Measurements from ENCODE around the gene NT5M. TPM values are rescaled to one million over a fixed set of nuclear protein-coding genes. Genes with fewer than 3 reads are reported as not detected.

The NT5M gene
- total RNA-seq, 1 donor from 2014 or later, result 5.9 TPM

GRCh38 chr17:17384291-17384615 lies 81.1 kb downstream of the NT5M start:
- peaks cover 20% of the 10 kb centered on the region for H3K4me1 Mint-ChIP-seq (ENCODE audit: unreplicated experiment)
- no peak overlapping the region for H3K4me3 Mint-ChIP-seq
- TF ChIP-seq CTCF (conservative IDR thresholded peaks at IDR 0.05), result no peak
- no peaks in the 10 kb centered on the region for H3K9me3 Mint-ChIP-seq
- H3K36me3 Mint-ChIP-seq, result no peaks in the 10 kb centered on the region
- H3K27me3 Mint-ChIP-seq, result peaks cover 24% of the 10 kb centered on the region
- DNase-seq (ENCODE audit: extremely low spot score, unreplicated experiment), result no peak
- no peak overlapping the region for H3K27ac Mint-ChIP-seq

- DNase-seq (ENCODE audit: extremely low spot score, unreplicated experiment), result no peak
- H3K27ac Mint-ChIP-seq, result no peak overlapping the region
- no peak overlapping the region for H3K4me3 Mint-ChIP-seq
- no peak for TF ChIP-seq CTCF (conservative IDR thresholded peaks at IDR 0.05)
- H3K4me1 Mint-ChIP-seq (ENCODE audit: unreplicated experiment), result peaks cover 13% of the 10 kb centered on the region
- H3K9me3 Mint-ChIP-seq, result no peaks in the 10 kb centered on the region
- H3K27me3 Mint-ChIP-seq, result peaks cover 17% of the 10 kb centered on the region
- H3K36me3 Mint-ChIP-seq, result no peaks in the 10 kb centered on the region
Observed at GRCh38 chr17:17384961-17385360, 81.8 kb downstream of the NT5M start.

- no peaks in the 10 kb centered on the region for H3K9me3 Mint-ChIP-seq
- no peak for TF ChIP-seq CTCF (conservative IDR thresholded peaks at IDR 0.05)
- peaks cover 12% of the 10 kb centered on the region for H3K4me1 Mint-ChIP-seq (ENCODE audit: unreplicated experiment)
- DNase-seq (ENCODE audit: extremely low spot score, unreplicated experiment), result no peak
- H3K27me3 Mint-ChIP-seq, result peaks cover 15% of the 10 kb centered on the region
- no peak overlapping the region for H3K4me3 Mint-ChIP-seq
- H3K27ac Mint-ChIP-seq, result no peak overlapping the region
- H3K36me3 Mint-ChIP-seq, result no peaks in the 10 kb centered on the region
Observed at GRCh38 chr17:17385491-17385890, 82.3 kb downstream of the NT5M start.

GRCh38 chr17:17386094-17386800 lies 83.1 kb downstream of the NT5M start:
- peaks cover 12% of the 10 kb centered on the region for H3K4me1 Mint-ChIP-seq (ENCODE audit: unreplicated experiment)
- TF ChIP-seq CTCF (conservative IDR thresholded peaks at IDR 0.05), result no peak

GRCh38 chr17:17387017-17387497 lies 83.9 kb downstream of the NT5M start:
- DNase-seq (ENCODE audit: extremely low spot score, unreplicated experiment), result no peak
- H3K9me3 Mint-ChIP-seq, result no peaks in the 10 kb centered on the region
- peaks cover 4% of the 10 kb centered on the region for H3K27me3 Mint-ChIP-seq

More at GRCh38 chr17:17386094-17386800, 83.1 kb downstream of the NT5M start:
- H3K36me3 Mint-ChIP-seq, result no peaks in the 10 kb centered on the region
- H3K27ac Mint-ChIP-seq, result no peak overlapping the region
- no peaks in the 10 kb centered on the region for H3K9me3 Mint-ChIP-seq
- H3K4me3 Mint-ChIP-seq, result no peak overlapping the region
- no peak for DNase-seq (ENCODE audit: extremely low spot score, unreplicated experiment)
- peaks cover 11% of the 10 kb centered on the region for H3K27me3 Mint-ChIP-seq

More at GRCh38 chr17:17387017-17387497, 83.9 kb downstream of the NT5M start:
- Mint-ChIP-seq H3K27ac (no peak overlapping the region), H3K4me3 (no peak overlapping the region), H3K36me3 (no peaks in the 10 kb centered on the region), H3K4me1 (ENCODE audit: unreplicated experiment) (peaks cover 6% of the 10 kb centered on the region)
- no peak for TF ChIP-seq CTCF (conservative IDR thresholded peaks at IDR 0.05)
